Measurements from ENCODE around the gene TWIST2. TPM values are rescaled to one million over a fixed set of nuclear protein-coding genes. Genes with fewer than 3 reads are reported as not detected.
A peak's percentile ranks its signal among the peaks of the same experiment; 100 is the strongest.

The TWIST2 gene
- total RNA-seq, 1 experiment from 2014 or later, result not detected

GRCh38 chr2:238853721-238854120, 5.8 kb downstream of the TWIST2 start:
- ChIA-PET POLR2A (ENCODE audit: low non-redundant PET) (no interaction called here), CTCF (no interaction called here)
- peaks cover 93% of the 10 kb centered on the region for H3K27me3 ChIP-seq (replicated peaks; ENCODE audit: insufficient read depth, low read depth, low read length, poor library complexity)

GRCh38 chr2:238854246-238854645, 6.4 kb downstream of the TWIST2 start:
- H3K4me1 ChIP-seq (ENCODE audit: insufficient read depth, low read length, poor library complexity, severe bottlenecking), result no peaks in the 10 kb centered on the region
- no peak overlapping the region for H3K4me3 ChIP-seq (ENCODE audit: low read depth, low read length, poor library complexity, severe bottlenecking)
- no TSS peak for BruUV-seq (replicated peaks)
- no peak for DNase-seq (ENCODE audit: low spot score)
- H3K27me3 ChIP-seq (replicated peaks; ENCODE audit: insufficient read depth, low read depth, low read length, poor library complexity), result peaks cover 88% of the 10 kb centered on the region
- no peaks in the 10 kb centered on the region for H3K36me3 ChIP-seq (ENCODE audit: insufficient read depth, low read length, poor library complexity, severe bottlenecking)
- no peak for TF ChIP-seq EZH2 (IDR thresholded peaks at IDR 0.05; ENCODE audit: borderline replicate concordance, low read depth, low read length, poor library complexity, severe bottlenecking)
- TF ChIP-seq, protein P1, sequence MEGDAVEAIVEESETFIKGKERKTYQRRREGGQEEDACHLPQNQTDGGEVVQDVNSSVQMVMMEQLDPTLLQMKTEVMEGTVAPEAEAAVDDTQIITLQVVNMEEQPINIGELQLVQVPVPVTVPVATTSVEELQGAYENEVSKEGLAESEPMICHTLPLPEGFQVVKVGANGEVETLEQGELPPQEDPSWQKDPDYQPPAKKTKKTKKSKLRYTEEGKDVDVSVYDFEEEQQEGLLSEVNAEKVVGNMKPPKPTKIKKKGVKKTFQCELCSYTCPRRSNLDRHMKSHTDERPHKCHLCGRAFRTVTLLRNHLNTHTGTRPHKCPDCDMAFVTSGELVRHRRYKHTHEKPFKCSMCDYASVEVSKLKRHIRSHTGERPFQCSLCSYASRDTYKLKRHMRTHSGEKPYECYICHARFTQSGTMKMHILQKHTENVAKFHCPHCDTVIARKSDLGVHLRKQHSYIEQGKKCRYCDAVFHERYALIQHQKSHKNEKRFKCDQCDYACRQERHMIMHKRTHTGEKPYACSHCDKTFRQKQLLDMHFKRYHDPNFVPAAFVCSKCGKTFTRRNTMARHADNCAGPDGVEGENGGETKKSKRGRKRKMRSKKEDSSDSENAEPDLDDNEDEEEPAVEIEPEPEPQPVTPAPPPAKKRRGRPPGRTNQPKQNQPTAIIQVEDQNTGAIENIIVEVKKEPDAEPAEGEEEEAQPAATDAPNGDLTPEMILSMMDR (conservative IDR thresholded peaks at IDR 0.05; ENCODE audit: low read depth, low read length), result no peak
- POLR2A ChIA-PET (ENCODE audit: low non-redundant PET), result no interaction called here
- H3K9me3 ChIP-seq (ENCODE audit: low read depth, low read length, poor library complexity, severe bottlenecking), result no peaks in the 10 kb centered on the region
- H3K27ac ChIP-seq (ENCODE audit: low read depth, low read length, poor library complexity, severe bottlenecking), result no peak overlapping the region
- CTCF ChIA-PET, result no interaction called here
- intact Hi-C loops (cut with micrococcal nuclease; ENCODE audit: unreplicated experiment), result no loop called here

More at GRCh38 chr2:238853721-238854120, 5.8 kb downstream of the TWIST2 start:
- H3K36me3 ChIP-seq (ENCODE audit: insufficient read depth, low read length, poor library complexity, severe bottlenecking), result no peaks in the 10 kb centered on the region
- no peaks in the 10 kb centered on the region for H3K9me3 ChIP-seq (ENCODE audit: low read depth, low read length, poor library complexity, severe bottlenecking)
- H3K4me1 ChIP-seq (ENCODE audit: insufficient read depth, low read length, poor library complexity, severe bottlenecking), result no peaks in the 10 kb centered on the region
- TF ChIP-seq, protein P1 (conservative IDR thresholded peaks at IDR 0.05; ENCODE audit: low read depth, low read length), result no peak
- TF ChIP-seq EZH2 (IDR thresholded peaks at IDR 0.05; ENCODE audit: borderline replicate concordance, low read depth, low read length, poor library complexity, severe bottlenecking), result no peak
- H3K27ac ChIP-seq (ENCODE audit: low read depth, low read length, poor library complexity, severe bottlenecking), result no peak overlapping the region
- BruUV-seq (replicated peaks), result no TSS peak
- intact Hi-C loops (cut with micrococcal nuclease; ENCODE audit: unreplicated experiment), result no loop called here
- no peak overlapping the region for H3K4me3 ChIP-seq (ENCODE audit: low read depth, low read length, poor library complexity, severe bottlenecking)
- DNase-seq (ENCODE audit: low spot score), result no peak

DNA sequence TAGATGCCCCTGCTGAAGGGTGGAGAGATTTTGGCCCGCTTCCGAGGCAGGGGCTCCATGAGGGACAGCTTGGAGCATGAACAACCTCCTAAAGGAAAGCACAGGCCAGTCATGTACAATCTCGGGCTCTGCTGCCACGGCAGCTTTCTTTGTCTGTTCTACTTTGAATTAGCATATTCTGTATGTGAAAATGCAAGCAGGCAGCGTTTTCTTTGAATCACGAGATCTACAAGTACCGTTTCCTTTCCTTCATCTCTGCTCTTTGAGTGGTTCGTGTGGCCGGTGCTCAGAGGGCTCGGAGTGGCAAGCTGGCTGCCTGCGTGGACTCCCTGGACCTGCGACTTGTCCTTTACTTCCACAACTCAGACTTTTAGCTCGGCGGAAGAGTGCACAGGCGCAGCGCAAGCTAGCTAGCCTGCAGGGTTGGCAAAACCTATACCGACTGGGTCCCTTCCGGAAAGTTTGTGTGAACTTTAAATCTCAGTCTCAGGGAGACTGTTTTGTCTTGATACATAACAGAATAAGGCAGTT, 6.9 kb downstream of the TWIST2 start:
- Histone ChIP-seq H3K4me1 (ENCODE audit: insufficient read depth, low read length, poor library complexity, severe bottlenecking) (no peaks in the 10 kb centered on the region), H3K9me3 (ENCODE audit: low read depth, low read length, poor library complexity, severe bottlenecking) (no peaks in the 10 kb centered on the region), H3K36me3 (ENCODE audit: insufficient read depth, low read length, poor library complexity, severe bottlenecking) (no peaks in the 10 kb centered on the region), H3K27ac (ENCODE audit: low read depth, low read length, poor library complexity, severe bottlenecking) (no peak overlapping the region), H3K4me3 (ENCODE audit: low read depth, low read length, poor library complexity, severe bottlenecking) (no peak overlapping the region), H3K27me3 (replicated peaks; ENCODE audit: insufficient read depth, low read depth, low read length, poor library complexity) (peaks cover 85% of the 10 kb centered on the region)
- peak; percentile 27 for TF ChIP-seq EZH2 (IDR thresholded peaks at IDR 0.05; ENCODE audit: borderline replicate concordance, low read depth, low read length, poor library complexity, severe bottlenecking)
- TF ChIP-seq, protein P1 (conservative IDR thresholded peaks at IDR 0.05; ENCODE audit: low read depth, low read length), result no peak
- CTCF ChIA-PET, result no interaction called here
- intact Hi-C loops (cut with micrococcal nuclease; ENCODE audit: unreplicated experiment), result no loop called here
- no peak for DNase-seq (ENCODE audit: low spot score)
- no TSS peak for BruUV-seq (replicated peaks)
- POLR2A ChIA-PET (ENCODE audit: low non-redundant PET), result no interaction called here
